ENCODE measurements around the gene SCNN1A.

GRCh38 chr12:6336889-6337853 lies 38.2 kb downstream of the SCNN1A start:
- TF ChIP-seq CTCF (IDR thresholded peaks at IDR 0.05) (no peak), POLR2A (IDR thresholded peaks at IDR 0.05) (no peak), EP300 (IDR thresholded peaks at IDR 0.05) (no peak)

All from ovary (tissue), 3 donors.